NCI-H2227 (cell line): ENCODE results near the gene PRPF4.
A peak's percentile ranks its signal among the peaks of the same experiment; 100 is the strongest.

Experiments
- DNase-seq: peaks from one replicate; lab custom pipeline; 2025; ENCODE audit not compliant: unreplicated experiment; lab: John Stamatoyannopoulos, UW

The PRPF4 gene

DNA sequence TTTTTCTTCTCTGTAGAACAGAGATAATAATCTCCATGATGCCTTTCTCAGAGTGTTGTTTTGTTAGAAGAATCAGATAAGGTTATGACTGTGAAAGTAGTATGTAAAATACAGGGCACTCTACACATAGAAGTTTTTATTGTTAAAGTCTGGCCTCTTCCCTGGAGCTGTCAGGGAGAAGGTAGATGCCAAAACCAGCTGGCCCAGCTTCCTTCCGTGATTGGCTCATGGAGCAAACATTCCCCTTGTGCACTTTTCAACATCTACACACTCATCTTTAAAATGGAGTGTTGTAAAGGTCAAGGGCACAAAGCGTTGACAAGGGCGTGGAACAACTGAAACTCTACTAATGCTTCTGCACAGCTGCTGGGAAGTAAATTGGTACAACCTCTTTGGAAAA, 35.1 kb downstream of the PRPF4 start:
- no peak for DNase-seq

DNA sequence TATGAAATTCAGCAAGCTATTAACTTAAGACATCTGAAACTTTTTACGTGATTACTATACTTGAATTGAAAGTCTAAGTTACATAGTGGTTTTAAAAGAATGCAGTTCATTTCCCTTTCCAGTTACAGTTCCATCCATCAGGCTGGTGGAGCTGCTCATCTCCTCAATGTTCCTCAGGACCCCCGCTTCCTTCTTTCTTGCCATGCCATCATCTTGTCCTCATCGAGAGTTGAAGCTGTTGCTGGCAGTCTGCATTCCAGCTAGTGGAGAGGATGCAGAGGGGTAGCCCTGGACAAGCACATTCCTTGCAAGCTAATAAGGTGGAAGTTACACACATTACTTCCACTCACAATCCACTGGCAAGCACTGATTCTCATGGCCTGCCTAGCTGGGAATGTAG, 36.5 kb downstream of the PRPF4 start:
- DNase-seq: no peak

DNA sequence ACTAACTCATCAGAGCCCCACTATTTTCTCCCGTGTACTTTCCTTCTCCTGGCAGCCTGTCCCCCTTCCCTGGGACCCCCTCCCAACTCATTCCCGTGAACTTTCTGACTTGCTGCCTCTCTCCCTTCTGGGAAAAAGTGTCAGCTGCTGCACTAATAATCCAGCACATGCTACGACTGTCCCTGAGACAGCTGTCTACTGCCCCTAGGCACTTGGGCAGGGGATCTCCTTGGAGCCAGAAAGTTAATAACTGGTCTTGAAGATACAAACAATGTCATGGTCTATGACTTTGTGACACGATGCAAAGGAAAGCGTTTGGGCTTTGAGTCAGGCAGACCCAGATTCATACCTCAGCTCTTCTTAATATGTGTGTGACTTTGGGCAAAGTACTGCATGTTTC, 37.8 kb downstream of the PRPF4 start:
- DNase-seq: no peak

DNA sequence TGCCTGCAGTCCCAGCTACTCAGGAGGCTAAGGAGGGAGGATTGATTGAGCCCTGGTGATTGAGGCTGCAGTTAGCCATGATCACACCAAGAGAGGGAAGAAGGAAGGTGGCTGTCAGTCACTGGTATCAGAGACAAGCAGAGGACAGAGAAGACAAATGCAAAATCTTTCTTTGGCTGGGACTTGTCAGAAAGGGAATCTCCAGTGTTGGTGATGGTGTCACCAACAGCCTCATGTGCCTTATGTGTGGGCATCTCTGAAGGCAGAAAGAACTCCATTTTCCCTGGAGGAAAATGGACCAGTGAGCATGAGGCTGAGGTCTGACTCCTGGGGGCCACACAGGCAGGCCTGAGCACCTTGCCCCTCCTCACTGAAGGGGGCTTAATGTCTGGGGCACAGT, 39.8 kb downstream of the PRPF4 start:
- DNase-seq: no peak

DNA sequence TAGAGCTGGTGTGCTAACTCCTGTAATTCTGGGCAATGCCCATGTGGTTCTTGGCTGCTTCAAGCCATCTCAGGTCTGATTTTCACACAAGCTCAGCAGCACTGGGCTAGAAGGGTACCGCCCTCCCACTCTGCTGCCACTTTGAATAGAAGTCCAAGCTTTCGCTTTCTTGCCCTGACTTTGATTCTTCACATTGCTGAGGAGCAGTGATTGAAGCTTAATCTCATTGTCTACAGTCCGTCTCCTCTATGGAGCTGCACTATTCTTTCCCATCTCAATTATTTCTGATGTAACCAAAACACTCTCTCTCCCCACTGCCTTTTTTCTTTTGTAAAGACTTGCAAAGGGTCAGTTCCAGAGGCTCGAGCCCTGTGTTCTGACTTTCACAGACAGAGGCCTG, 40.6 kb downstream of the PRPF4 start:
- no peak for DNase-seq

DNA sequence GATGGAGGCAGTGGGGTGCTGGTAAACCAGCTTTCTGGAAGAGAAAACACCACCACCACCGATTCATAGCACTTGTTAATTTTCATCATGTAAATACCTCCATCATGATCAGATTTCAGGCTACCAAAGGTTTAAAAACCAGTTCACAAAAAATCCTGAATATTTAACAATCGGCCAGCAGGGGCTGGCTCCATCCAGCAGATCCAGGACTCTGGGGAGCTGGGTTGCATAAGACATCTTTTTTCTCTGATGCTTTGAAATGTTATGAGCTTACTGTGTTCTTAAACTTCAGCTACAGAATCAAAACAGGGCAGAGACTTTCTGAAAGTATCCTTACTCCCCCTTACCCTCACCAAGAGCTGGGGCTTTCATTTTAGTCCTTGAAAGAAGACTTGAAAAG, 42.3 kb downstream of the PRPF4 start:
- DNase-seq: no peak

DNA sequence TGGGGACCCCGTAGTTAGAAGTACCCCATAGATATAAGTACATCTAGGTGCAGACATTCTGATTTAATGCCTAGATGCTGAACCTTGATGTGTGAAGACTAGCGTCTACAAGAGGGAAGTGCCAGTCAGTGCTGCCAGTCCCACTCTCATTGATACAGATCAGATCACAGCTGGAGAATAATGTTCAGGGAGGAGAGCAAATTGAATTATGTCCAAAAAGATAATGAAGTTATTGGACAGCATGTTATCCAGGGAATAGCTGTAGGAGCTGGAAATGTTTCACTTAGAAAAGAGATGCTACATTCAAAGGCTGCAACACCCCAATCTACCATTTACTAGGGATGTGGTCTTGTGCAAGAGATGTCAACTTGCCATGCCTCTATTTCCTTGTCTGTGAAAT, 43.6 kb downstream of the PRPF4 start:
- DNase-seq: no peak

DNA sequence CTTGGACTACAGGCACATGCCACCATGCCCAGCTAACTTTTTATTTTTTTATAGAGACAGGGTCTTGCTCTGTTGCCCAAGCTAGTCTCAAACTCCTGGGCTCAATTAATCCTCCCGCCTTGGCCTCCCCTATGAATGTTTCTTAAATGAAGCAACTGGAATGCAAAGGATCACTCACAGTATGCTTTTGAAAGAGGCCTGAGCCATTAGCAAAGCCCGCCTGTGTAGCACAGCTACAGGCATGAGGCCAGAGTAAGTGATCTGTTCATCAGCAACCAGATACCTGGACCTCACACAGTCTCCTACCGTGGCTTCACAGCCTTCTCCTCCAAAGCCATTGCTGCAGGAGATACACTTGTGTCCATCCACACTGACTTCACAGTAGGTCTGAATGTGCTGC, 44.6 kb downstream of the PRPF4 start:
- no peak for DNase-seq

DNA sequence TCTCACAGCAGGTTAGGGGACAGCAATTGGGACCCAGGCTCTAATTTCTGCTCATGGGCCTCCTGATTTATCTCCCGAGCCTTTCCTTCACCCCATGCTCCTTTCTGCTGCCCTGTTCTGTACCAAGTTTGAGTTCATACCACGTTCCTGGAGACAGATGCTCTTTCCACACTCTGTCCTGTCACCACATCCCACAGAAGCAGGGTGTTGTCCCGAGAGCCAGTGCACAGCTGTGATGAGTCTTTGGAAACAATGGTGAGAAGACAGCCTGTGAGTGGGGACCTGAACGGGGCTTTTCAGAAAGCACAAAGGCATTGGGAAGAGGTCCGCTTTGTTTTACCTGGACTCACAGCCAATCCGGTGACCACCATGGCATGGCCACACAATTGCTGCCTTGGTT, 47.2 kb downstream of the PRPF4 start:
- DNase-seq: no peak

DNA sequence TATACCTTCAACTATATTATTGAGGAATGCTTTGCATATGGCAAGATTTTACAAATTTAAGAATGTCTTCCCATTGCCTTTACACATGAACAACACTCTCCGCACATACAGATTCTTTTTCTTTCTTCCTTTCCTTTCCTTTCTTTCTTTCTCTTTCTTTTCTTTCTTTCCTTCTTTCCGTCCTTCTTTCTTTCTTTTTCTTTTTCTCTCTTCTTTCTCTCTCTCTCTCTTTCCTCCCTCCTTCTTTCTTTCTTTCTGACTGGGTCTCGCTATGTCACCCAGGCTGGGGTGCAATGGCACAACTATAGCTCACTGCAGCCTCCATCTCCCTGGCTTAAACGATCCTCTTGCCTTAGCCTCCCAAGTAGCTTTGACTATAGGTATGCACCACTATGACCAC, 50.8 kb downstream of the PRPF4 start:
- no peak for DNase-seq

DNA sequence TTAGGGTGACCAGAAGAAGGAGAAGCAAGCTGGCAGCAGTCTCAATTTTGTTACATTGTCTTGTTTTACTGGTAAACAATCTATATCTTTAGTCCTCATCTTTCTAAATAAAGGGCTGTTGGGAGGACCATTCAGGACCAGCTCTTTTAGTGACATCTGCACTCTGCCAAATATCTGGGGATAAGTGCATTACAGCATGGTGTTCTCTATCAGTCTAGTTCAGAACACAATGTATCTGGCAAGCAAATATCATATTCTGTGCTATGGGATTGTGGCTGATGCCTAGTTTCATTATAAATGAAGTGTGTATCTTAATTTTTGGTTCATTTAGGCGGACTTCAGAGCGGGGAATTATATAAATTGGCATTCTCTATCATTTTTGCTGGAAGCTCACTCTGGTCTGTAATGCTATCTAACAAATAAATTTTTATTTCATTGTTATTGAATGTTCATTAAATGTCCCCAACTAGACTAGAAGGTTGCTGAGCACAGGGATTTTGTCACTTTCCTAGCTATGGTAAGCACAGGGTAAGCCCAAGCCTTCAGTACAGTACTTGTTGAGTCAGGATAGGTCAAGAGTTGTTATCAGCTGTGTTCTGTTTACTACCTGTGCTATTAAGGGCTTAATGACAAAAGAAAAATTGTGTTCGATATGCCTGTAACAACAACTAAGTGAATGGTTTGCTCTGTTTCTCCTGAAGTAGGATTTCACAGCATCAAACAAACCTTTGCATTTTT, 52.8 kb downstream of the PRPF4 start:
- no peak for DNase-seq

DNA sequence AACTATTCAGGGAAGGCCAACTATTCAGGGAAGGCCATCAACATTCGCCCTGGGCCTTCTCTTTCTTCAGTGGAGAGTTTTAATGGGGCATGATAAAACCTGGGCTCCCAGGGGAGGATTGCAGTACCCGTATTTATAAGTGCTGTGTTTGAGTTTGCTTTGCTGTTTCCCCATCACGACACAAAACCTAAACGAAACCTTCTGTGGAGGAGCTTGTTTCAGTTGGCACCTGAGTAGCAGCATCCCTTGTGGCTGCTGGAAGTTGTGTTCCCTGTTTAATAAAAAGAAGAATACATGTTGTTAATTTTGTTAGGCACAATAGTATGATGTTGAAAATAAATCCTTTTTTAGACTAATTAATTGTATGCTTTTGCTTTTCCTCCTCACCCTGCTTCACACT, 56.3 kb downstream of the PRPF4 start:
- no peak for DNase-seq

DNA sequence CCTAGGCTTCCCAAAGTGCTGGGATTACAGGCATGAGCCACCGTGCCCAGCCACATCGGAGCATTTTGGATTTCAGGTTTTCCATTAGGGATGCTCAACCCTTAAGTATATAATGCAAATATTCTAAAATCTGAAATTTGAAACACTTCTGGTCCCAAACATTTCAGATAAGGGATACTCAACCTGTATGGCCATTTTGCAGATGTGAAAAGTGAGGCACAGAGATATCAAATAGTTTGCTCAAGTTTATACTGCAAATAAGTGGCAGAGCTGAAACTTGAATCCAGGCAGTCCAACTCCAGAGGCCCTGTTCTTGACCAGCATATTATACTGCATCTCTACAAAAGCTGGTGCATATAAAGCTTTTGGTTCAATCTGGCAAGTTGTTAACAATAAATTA, 62.3 kb downstream of the PRPF4 start:
- no peak for DNase-seq

DNA sequence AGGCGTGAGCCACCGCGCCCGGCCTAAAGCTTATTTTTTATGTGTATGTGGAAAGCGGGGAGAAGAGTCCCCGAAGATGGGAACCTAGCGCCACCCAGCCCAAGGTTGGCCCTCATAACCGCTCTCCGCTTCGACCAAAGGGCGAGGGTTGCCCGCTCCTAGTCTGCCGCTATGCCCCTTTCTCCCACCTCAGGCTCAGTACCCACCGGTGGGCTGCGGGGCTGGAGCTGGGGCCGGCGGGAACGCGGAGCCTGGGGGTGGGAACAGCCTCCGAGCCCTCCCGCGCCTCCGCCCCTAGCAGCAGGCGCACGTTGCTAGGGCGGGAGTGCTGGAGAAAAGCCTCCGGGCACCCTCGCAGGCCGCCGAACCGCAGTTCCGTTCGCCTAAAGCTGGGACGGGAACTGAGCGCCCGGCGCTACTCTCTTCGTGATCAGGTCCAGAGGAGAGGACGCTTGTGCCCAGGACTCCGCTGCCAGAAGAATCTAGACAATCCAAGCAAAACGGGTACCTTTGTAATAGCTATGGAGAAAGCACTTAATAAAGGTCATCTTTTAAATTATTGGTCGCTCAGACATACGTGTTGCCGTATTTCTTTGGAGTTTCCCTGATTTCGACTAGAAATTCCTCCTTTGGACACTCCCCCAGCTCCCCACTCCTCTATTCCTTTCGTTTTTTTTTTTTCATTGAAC, 64.7 kb downstream of the PRPF4 start, which contains the start of gene WDR31:
Gene WDR31 (minus strand): TSS at position 265 of the 689 bp plus-strand sequence. CDS start 8,253 bp downstream, outside the sequence.
- DNase-seq: peak; percentile 91

DNA sequence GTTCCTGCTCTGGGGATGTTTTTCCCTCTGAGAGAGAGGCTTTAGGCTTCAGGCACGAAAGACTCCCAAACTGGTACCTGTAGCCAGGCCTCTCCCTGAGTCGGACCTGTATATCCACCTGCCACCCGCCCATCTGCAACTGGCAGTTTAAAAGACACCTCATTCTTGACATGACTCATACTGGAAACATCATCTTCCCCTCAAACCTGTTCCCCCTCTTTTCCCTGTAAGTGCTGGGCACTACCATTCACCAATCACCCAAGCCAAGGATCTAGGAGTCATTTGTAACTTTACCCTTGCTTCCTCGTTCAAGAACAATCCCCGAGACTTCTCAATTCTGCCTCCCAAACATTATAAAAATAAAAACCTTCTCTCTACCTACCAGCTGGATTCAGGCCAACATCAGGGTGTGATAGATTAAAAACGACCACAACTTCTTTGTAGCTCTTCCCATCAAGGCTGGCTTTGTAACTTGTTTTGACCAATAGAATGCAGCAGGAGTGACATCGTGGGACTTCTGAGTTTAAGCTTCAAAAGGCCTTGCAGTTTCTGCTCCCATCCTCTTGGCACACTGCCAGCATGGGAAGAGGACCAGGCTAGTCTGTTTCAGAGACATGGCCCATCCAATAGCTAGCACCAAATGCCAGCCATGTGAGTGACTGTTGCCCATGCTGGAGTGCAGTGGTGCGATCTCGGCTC, 66.4 kb downstream of the PRPF4 start:
- DNase-seq: peak; percentile 2
